ENCODE results near the gene OSBP2. TPM values are rescaled to one million over a fixed set of nuclear protein-coding genes. Genes with fewer than 3 reads are reported as not detected.
"Not testable (repeated sequence)": the region's sequence is repeated elsewhere in the genome, so short reads cannot be mapped to it uniquely, and the experiment has no call there.

Gene OSBP2
- total and polyA plus RNA-seq, 9 donors, result 1.3 to 5.1 (median 1.4) TPM

GRCh38 chr22:30705710-30706651 lies 11.3 kb downstream of the OSBP2 start:
- Histone ChIP-seq H3K4me3 (no peak overlapping the region), H3K27me3 (no peaks in the 10 kb centered on the region), H3K27ac (no peak overlapping the region), H3K36me3 (no peaks in the 10 kb centered on the region), H3K9me3 (no peaks in the 10 kb centered on the region), H3K4me1 (ENCODE audit: insufficient read depth) (no peaks in the 10 kb centered on the region)
- 46 to 63% (median 56%) methylated on average over 11 of the region's 11 CpGs for WGBS, 3 donors
- intact Hi-C loops (cut with DNase I), result no loop called here
- DNase-seq, result no peak
- TF ChIP-seq POLR2A (IDR thresholded peaks at IDR 0.05) (no peak), EP300 (IDR thresholded peaks at IDR 0.05) (no peak), CTCF (IDR thresholded peaks at IDR 0.05) (no peak)

- H3K27ac ChIP-seq; H3K27me3 ChIP-seq; H3K4me3 ChIP-seq; H3K36me3 ChIP-seq; intact Hi-C loops (cut with DNase I); H3K4me1 ChIP-seq (ENCODE audit: insufficient read depth); DNase-seq; H3K9me3 ChIP-seq: not testable (repeated sequence)
- 82 to 92% (median 91%) methylated on average over 6 of the region's 6 CpGs for WGBS, 3 donors
These were observed 15.3 kb downstream of the OSBP2 start for GRCh38 chr22:30709980-30710379.

- Histone ChIP-seq H3K9me3 (no peaks in the 10 kb centered on the region), H3K36me3 (no peaks in the 10 kb centered on the region), H3K4me1 (ENCODE audit: insufficient read depth) (no peaks in the 10 kb centered on the region), H3K27me3 (no peaks in the 10 kb centered on the region), H3K27ac (no peak overlapping the region), H3K4me3 (no peak overlapping the region)
- intact Hi-C loops (cut with DNase I), result no loop called here
- DNase-seq, result no peak
- WGBS, 3 donors, result 90 to 97% (median 96%) methylated on average over 1 of the region's 1 CpG
- TF ChIP-seq EP300 (IDR thresholded peaks at IDR 0.05) (no peak), CTCF (IDR thresholded peaks at IDR 0.05) (no peak), POLR2A (IDR thresholded peaks at IDR 0.05) (no peak)
These were observed 17.4 kb downstream of the OSBP2 start for GRCh38 chr22:30712094-30712493.

GRCh38 chr22:30714062-30714461 lies 19.4 kb downstream of the OSBP2 start:
- no peak for DNase-seq
- Histone ChIP-seq H3K27ac (no peak overlapping the region), H3K36me3 (no peaks in the 10 kb centered on the region), H3K9me3 (no peaks in the 10 kb centered on the region), H3K27me3 (no peaks in the 10 kb centered on the region), H3K4me1 (ENCODE audit: insufficient read depth) (no peaks in the 10 kb centered on the region), H3K4me3 (no peak overlapping the region)
- intact Hi-C loops (cut with DNase I), result no loop called here
- TF ChIP-seq POLR2A (IDR thresholded peaks at IDR 0.05) (no peak), EP300 (IDR thresholded peaks at IDR 0.05) (no peak), CTCF (IDR thresholded peaks at IDR 0.05) (no peak)
- 87 to 90% (median 87%) methylated on average over 2 of the region's 2 CpGs for WGBS, 3 donors

GRCh38 chr22:30717331-30717921 lies 22.8 kb downstream of the OSBP2 start:
- 59 to 68% (median 59%) methylated on average over 4 of the region's 4 CpGs for whole genome bisulfite sequencing, 3 donors
- intact Hi-C loops (cut with DNase I), result no loop called here
- Histone ChIP-seq H3K4me1 (ENCODE audit: insufficient read depth) (no peaks in the 10 kb centered on the region), H3K27me3 (no peaks in the 10 kb centered on the region), H3K36me3 (no peaks in the 10 kb centered on the region), H3K4me3 (no peak overlapping the region), H3K9me3 (no peaks in the 10 kb centered on the region), H3K27ac (no peak overlapping the region)
- no peak for DNase-seq
- TF ChIP-seq POLR2A (IDR thresholded peaks at IDR 0.05), result no peak
- TF ChIP-seq CTCF (IDR thresholded peaks at IDR 0.05), result no peak
- no peak for TF ChIP-seq EP300 (IDR thresholded peaks at IDR 0.05)
